Activated CD8-positive, alpha-beta memory T cell treated with anti-CD3 and anti-CD28 coated beads for 24 hours (primary cell): Measurements from ENCODE around the gene TAS2R30.
"Not testable (repeated sequence)": the region's sequence is repeated elsewhere in the genome, so short reads cannot be mapped to it uniquely, and the experiment has no call there.

Experiments used
- DNase-seq: peaks from one replicate; pipeline ENCODE4 v3.0.0-alpha.2; 2020

The TAS2R30 gene

GRCh38 chr12:11114130-11114529 is 20.3 kb downstream of the TAS2R30 start:
- DNase-seq, result not testable (repeated sequence)

- not testable (repeated sequence) for DNase-seq
Measured at GRCh38 chr12:11111213-11111612, 23.2 kb downstream of the TAS2R30 start.

GRCh38 chr12:11108862-11109261 is 25.6 kb downstream of the TAS2R30 start:
- DNase-seq, result no peak

- DNase-seq, result no peak
Measured at GRCh38 chr12:11107719-11108118, 26.7 kb downstream of the TAS2R30 start.

- DNase-seq, result no peak
Measured at GRCh38 chr12:11106288-11106687, 28.2 kb downstream of the TAS2R30 start.

GRCh38 chr12:11105546-11105945 is 28.9 kb downstream of the TAS2R30 start:
- DNase-seq, result no peak

- not testable (repeated sequence) for DNase-seq
Measured at GRCh38 chr12:11094910-11095309, 39.5 kb downstream of the TAS2R30 start.

GRCh38 chr12:11092128-11092527 is 42.3 kb downstream of the TAS2R30 start, which contains the start of gene TAS2R43:
Gene TAS2R43 (minus strand): TSS chr12:11092313. CDS start chr12:11092229, 84 bp downstream.
- DNase-seq, result no peak

GRCh38 chr12:11089246-11089645 is 45.2 kb downstream of the TAS2R30 start:
- no peak for DNase-seq

- no peak for DNase-seq
Measured at GRCh38 chr12:11085419-11085818, 49.0 kb downstream of the TAS2R30 start.
